Daoy (cell line): ENCODE measurements around the gene GAREM2. TPM values are rescaled to one million over a fixed set of nuclear protein-coding genes. Genes with fewer than 3 reads are reported as not detected.

Experiments used
- DNase-seq: peaks from one replicate; pipeline ENCODE4 v3.0.0-alpha.2; 2015; ENCODE audit warnings: low read depth
- total RNA-seq: library from RNA; depleted of rRNA; stranded (reverse); fragments of >200 nt; shearing (Covaris generic); gene quantifications from 2 replicates; pipeline ENCODE4 v1.2.3, GENCODE V29; 2014

Gene GAREM2
- total RNA-seq, 1 experiment from 2014 or later: 0.06 TPM

DNA sequence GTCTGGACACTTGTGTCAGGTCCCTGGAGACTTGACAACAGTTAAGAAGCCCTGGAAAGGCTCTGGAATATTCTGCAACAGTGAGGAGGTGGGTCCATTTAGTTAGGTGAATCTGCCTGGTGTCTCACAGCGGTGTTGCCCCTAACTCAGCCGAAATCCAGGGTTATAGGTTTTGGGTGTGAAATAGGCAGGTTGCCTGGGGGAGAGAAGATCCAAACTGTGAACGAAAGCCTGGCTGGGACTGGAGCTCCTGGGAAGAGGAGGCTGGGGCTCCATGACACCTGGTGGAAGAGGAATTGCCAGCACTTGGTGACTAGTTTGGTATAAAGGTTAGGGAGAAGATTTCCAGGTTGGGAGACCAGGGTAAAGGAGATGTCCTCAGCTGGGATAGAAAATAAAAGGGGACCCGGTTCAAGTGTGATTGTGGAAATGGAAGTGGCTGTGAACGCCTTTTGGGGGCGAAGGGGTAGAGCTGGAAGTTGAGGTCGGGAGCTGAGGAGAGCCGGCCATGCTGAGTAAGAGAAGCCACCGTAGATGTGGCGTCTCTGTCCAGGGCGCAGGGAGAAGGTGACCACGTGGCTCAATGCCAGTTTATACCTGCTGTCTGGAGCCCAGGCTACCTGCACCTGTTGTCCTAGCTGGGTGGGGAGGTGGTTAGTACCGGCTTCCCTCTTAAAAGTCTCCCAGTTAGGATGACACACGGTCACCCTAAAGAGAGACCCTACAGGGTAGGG, 3.0 kb upstream of the GAREM2 start:
- DNase-seq: no peak

DNA sequence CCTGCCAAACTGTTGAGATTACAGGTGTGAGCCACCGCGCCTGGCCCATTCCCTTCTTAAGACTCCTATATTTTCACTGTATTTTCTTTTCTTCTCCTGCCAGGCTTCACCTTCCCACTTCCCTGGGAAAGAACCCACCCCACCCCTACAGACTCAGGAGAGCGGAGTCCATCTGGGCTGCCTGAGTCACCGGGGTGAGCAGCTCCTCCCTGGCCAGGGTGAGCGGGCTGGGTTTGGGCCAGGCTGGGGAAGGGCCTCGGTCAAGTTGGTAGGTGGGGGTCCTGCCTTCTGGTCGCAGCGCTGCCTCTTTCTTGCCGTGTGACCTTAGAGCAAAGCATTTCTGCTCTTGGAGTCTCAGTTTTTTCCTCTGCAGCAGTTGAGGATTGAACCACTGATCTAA, 2.1 kb upstream of the GAREM2 start:
- DNase-seq: no peak

DNA sequence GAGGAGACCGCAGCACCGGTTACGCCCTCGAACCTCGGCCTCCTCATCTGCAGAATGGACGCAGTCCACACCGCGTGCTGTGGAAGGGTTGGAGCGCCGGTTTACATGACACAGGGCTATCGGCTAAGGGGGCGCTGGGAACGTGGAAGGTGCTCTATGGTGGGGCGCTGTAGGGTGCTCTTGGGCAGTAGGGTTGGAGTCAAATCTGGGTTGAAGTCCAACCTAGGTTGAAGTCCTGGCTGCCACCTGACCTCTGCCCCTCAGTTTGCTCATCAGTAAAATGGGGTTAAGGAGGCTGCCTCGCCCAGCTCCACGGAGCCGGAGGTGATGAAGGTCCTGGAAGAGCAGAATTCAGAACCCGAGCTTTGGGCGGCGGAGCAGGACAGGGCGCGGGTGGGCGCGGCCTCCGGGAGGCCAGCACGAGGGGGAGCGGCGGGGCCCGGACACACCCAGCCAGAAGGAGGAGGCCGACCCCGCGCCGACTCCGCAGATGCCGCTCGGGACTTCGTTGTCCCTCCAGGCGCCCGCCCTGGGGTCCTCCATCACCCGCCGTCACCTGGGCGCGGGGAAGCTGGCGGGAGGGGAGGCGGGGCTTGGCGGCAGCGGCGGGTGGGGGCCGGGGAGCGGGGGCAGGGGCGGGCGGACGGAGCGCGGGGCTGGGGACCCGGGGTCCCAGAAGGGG, 558 bp upstream of the GAREM2 start:
- DNase-seq: no peak

DNA sequence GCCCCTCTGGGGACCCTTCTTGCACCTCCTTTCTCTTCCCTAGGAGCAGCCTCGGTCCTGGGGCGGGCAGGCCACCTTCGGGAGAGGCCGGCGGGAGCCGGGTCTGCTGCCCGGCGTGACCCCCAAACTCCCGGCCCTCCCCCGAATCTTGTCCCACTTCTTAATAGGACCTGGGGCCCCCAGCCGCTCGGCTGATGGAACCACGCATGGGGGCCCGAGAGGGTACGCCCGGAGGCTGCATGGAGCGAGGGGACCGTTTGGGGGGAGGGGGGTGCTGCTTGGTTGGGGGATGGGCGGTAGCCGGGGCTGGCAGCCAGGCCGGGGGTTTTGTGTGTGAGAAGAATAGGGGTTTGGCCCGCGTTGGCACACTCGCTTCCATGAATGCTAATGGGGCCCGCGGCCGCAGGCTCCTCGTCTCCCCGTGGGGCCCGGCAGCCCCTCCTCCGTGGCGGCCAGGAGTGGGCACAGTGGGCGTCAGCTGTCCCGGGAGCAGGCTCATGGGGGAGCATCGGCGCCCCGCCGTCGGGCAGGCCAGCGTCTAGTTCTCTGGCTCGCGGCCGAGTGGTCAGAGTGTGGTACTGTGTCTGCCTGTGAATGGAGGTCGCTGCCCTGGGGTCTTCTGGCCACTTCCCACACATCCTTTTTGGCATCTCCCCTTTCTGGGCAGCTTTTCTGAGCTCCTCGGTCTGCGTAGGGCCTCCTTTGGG, 1.0 kb downstream of the GAREM2 start:
- no peak for DNase-seq

DNA sequence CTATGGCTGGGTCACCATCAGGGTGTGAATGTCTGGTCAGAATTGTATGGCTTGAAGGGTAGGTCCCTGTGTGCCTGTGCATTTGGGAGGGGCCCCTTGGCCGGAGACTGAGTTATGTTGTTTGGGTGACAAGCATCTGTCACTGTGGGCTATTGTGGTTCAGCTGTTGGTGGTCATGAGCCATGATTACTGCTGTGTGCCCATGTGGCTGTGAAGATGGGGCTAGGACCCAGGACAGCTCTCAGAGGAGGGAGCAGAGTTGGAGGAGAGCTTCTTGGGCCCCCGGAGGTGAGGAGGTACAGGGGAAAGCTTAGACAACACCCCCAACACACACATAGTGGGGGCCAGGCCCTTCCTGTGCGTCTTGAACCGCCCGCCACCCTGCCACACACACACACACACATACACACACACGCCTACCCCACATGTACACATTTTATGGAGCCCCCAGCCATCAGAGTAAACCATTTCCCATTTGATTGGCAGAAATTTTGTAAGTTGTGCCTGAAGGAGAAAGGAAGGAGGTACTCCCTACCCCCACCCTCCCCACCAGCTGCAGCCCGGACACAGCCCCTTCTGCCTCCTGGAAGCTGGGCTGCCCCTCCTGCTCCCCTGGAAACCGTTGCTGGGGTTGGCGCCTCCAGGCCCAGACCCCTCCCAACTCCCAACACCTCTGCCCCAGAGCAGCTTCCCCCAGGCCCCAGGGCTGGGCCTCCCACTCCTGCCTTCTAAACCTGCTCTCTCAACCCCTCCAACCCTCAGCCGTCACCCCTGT, 2.0 kb downstream of the GAREM2 start:
- no peak for DNase-seq

DNA sequence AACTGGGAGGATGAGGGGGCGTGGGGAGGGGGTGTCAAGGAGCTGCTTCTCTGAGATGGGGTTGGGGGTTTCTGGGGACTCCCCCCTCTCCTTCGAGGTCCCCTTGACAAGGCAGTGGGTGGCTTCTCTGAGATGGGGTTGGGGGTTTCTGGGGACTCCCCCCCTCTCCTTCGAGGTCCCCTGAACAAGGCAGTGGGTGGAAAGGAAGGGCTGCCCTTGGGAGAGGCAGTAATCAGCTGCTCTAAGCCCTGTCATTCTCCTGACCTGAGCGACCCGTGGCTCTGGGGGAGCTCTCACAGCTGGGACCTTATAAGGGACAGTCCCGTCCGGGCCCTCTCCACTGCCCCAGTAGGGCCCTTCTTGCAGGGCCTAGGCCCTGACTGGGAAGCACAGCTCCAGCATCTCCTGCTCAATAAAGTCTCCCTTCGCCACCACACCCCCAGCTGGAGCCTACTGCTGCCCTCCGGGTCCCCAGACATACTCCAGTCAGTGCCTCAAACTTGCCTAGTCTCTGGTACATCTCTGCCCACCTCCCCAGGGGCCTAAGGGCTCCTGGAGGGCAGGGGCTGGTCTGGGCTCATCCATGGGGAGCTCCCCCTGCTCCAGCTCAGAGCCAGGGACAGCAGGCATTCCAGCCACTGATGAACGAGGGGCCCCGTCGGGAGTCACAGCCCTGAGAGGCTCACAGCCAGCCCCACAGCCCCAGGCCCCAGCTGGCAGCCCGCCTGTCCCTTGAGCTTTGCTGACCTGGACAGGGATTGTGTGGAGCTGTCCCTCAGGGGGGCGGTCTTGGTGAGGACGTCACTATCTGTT, 2.8 kb downstream of the GAREM2 start:
- DNase-seq: no peak

DNA sequence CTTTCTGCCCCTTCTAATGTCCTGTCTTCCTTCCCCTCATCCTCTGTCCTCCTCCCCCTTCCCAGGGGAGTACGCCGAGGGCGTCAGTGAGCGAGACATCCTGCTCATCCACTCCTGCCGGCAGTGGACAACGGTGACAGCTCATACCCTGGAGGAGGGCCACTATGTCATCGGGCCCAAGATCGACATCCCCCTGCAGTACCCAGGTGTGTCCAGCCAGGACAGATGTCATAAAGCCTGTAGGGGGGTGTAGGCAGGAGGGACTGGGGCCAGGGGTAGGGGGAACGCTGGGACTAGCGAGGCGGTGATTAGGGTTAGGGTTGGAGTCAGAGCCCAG, 3.4 kb downstream of the GAREM2 start:
- no peak for DNase-seq

DNA sequence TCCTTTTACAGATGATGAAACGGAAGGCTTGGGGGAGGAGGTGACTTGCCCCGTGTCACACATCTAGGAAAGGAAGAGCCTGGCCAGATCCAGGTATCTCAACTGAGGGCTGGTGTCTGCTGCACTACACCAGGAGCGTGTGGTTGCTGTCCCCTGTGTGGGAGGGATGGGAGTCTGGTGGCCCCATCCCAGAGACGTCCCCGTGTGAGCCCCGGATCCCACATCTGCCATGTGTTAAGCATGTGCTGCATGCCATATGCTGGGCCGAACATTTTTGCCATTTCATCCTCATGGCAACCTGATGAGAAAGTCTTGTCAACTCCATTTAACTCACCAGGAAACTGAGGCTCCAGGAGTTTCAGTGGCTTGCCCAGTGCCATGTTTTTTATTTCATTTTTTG, 4.2 kb downstream of the GAREM2 start:
- no peak for DNase-seq

DNA sequence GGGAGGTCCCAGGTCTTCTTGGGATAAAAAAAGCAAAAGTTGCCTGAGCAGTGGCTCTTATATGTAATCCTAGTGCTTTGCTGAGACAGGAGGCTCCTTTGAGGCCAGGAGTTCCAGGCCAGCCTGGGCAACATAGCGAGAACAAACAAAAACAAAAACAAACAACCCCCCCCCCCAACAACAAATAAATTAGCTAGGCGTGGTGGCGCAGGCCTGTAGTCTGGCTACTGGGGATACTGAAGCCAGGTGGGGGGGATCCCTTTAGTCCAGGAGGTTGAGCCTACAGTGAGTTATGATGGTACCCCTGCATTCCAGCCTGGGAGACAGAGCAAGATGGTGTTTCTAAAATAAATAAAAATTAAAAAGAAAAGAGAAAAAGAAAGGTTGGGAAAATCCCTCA, 5.4 kb downstream of the GAREM2 start:
- DNase-seq: no peak

DNA sequence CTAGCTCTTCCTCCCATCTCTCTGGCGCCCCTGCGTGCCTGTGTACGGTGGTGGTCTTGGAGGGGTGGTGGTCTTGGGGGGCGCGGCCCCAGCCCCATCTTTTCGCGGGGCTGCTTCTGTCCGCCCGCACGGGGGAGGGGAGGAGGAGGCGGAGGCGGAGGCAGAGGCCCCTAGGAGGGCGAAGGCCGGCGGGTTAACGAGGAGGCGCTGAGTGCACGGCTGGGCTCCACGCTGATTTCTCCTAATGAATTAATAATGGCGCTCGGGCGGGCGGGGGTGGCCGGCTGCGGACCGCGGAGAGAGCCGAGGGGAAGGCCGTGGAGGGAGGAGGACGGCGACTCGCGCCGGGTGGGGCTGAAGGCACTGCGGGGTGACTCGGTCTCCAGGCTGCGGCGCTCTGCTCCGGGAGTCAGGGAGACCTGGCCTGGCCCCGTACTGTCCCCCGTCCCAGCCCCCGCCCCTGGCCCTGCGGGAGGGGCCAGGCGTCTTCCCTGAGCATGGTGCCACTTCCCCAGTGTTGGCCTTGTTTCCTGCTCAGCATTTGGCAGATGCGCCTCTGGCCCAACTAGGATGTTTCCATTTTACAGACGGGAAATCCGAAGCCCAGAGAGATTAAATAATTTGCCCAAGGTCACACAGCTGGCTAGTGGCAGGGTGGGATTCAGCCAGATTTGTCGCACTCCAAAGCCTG, 6.0 kb downstream of the GAREM2 start:
- DNase-seq: peak; percentile 40

DNA sequence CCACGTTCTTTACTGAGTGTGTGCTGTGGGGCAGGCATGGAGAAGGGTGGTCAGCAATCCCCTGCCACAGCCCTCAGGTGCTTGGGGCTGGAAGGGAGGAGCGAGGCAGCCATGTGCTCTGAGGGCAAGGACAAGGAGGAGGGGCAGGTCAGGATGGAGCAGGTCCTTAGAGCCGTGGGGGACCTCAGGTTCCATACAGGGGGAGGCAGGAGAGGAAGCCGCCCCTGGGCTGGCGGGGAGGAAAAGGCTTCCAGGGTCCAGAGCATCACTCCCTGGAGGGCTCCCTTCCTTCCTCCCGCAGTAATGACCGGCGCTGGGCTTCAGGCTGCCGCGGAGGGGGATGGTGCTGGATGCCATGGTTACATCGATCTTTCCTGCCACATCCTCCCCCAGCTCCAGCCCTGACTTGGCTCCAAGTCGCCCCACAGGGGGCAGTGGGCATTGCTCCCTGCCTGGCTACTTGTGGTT, 6.6 kb downstream of the GAREM2 start:
- DNase-seq: no peak

DNA sequence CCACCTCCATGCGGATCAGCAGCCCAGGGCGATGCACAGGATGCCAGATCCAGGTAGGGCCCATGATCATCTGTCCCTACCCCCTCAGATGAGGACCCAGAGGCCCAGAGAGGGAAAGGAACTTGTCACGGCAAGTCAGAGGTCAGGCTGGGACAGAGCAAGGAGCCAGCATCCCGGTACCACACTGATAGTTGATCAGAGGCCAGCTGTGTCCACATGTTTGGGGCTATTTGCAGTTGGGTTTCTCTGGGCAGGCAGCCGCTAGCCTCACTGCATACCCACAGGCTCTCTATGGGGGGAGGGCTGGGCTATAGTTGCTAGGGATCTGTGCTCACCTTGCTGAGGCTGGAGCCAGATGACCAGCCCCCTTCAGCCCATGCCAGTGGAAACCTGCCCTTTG, 9.6 kb downstream of the GAREM2 start:
- no peak for DNase-seq

DNA sequence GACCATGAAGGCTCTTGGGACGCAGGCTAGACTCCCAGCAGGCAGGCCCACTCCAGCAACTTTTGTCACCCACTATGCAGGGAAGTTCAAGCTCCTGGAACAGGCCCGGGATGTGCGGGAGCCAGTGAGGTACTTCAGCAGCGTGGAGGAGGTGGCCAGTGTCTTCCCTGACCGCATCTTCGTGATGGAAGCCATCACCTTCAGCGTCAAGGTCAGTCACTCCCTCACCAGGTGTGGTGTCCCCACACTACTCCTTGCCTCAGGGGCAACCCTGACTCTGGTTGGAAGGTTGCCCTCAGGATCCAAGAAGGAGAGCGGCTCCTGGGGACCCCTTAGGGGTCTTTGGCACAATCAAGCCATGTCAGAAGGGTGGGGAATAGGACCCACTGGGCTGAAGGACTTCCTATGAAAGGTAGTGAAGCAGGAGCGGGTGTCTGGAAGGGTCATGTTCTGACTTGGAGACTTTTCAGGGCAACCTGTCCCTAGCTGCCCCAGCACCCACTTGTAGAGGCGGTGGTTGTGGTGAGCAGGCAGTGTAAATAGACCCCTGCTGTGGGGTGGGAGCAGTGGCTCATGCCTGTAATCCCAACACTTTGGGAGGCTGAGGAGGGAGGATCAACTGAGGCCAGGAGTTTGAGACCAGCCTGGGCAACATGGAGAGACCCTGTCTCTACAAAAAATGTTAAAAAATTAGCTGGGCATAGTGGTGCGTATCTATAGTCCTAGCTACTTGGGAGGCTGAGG, 10.2 kb downstream of the GAREM2 start:
- DNase-seq: no peak

DNA sequence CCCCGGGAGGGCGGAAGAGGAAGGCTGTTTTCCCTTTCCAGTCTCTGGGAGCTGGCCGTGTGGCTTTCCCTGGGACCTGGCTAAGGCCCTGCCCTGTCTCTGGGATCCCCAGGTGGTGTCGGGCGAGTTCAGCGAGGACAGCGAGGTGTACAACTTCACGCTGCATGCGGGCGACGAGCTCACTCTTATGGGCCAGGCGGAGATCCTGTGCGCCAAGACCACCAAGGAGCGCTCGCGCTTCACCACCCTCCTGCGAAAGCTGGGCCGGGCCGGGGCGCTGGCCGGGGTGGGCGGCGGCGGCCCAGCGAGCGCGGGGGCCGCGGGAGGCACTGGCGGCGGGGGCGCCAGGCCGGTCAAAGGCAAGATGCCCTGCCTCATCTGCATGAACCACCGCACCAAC, 11.2 kb downstream of the GAREM2 start:
- no peak for DNase-seq

DNA sequence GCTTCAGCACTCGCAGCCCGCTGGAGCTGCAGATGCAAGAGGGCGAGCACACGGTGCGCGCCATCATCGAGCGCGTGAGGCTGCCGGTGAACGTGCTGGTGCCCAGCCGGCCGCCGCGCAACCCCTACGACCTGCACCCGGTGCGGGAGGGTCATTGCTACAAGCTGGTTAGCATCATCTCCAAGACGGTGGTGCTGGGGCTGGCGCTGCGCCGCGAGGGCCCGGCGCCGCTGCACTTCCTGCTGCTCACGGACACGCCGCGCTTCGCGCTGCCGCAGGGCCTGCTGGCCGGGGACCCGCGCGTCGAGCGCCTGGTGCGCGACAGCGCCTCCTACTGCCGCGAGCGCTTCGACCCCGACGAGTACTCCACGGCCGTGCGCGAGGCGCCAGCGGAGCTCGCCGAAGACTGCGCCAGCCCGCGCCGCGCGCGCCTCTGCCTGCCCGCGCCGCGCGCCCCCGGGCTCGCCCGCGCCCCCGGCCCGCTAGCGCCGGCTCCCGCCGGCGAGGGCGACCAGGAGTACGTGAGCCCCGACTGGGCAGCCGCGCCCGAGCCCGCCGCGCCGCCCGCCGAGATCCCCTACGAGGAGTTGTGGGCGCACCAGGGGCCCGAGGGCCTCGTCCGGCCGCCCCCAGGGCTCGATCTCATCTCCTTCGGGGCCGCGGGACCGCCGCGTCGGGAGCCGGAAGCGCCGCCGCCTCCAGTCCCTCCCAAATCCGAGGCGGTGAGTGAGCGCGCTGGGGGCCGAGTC, 11.8 kb downstream of the GAREM2 start:
- no peak for DNase-seq

DNA sequence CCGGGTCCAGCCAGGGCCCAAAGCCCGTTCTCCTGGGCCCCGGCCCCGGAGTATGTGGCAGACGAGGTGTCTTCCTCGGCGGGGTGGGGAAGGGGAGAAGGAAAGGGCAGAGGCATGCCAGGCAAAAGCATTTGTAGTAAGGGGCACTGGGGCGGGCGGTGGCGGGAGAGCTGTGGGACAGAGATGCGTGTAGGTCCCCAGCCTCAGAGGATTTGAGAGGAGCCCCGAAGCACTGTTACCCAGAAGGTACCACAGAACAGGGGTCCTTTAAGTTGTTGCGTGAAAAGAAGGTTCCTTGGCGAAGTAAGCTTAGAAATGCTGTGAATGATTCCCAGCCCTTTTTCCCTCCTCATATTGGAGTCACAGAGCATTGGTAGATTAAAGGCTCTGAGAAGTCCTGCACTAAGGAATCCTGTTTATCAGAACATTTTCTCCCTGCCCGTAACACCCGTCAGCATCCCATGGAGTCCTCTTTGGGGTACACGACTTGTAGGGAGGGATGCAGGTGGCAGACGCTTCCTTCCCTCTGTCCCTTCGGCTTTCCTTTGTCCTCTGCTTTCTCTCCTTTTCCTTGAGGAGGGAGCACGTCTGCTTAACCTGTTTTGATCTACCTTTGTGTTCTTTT, 12.5 kb downstream of the GAREM2 start:
- no peak for DNase-seq

DNA sequence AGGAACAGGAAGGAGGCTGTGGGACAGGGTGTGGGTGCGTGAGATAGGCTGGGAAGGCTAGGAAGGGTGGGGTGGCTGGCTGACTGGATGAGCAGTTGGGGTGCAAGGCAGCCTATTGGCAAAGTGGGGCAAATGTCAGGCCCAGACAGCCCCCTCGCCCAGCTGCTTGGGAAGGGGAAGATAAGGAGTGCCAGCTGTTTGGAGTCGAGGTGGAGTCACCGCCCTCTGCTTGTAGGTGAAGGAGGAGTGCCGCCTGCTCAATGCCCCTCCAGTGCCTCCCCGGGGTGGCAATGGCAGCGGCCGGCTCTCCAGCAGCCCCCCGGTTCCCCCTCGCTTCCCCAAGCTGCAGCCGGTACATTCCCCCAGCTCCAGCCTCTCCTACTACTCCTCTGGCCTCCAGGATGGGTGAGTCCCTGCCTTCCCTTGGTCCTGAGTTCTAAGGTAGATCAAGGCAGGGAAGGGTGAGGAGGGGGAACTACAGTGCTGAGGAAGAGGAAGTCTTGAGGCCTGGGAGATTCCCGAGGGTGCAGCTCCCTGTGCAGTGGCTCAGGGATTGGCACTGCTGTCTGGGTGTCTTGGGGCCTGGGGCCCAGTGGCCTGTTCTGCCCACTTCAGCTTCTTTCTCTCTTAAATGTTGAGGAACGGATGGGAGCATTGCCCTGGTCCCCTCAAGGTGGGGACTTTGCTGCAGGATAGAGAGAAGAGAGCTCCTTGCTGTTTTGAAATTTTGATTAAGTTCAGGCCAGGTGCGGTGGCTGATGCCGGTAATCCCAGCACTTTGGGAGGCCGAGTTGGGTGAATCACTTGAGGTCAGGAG, 13.3 kb downstream of the GAREM2 start:
- no peak for DNase-seq

DNA sequence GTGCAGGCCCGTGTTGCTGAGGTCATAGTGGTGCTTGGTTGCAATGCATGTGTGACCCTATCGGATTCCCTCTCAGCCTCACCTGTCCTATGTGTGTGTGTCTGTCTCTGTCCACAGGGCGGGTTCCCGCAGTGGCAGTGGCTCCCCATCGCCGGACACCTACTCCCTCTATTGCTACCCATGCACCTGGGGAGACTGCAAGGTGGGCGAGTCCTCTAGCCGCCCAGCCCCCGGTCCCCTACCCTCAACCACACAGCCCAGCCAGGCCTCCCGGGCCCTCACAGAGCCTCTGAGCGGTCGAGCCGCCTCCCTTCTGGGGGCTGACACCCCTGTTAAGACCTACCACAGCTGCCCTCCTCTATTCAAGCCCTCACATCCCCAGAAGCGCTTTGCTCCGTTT, 14.2 kb downstream of the GAREM2 start:
- no peak for DNase-seq
